Muscle layer of duodenum (tissue), 2 donors: ENCODE results near the gene ARF6.
"Not testable (repeated sequence)": the region's sequence is repeated elsewhere in the genome, so short reads cannot be mapped to it uniquely, and the experiment has no call there.

Experiments used
- H3K27ac ChIP-seq: one replicate; pipeline ENCODE4 v1.7.0; 2013; ENCODE audit warnings: mild to moderate bottlenecking, low read length
- H3K27me3 ChIP-seq: one replicate; pipeline ENCODE4 v1.7.0; 2013; ENCODE audit warnings: low read depth, mild to moderate bottlenecking, control low read depth, low read length
- H3K36me3 ChIP-seq, 2 donors: one replicate each; pipeline ENCODE4 v1.7.0; 2013; ENCODE audit warnings: low read length in 2 of 2, control low read depth in 1 of 2, mild to moderate bottlenecking in 1 of 2; ENCODE audit not compliant: insufficient read depth in 2 of 2, control insufficient read depth in 1 of 2
- H3K4me1 ChIP-seq, 2 donors: one replicate each; pipeline ENCODE4 v1.7.0; 2013; ENCODE audit warnings: low read length in 2 of 2, mild to moderate bottlenecking in 2 of 2, control low read depth in 1 of 2, moderate library complexity in 1 of 2; ENCODE audit not compliant: insufficient read depth in 2 of 2, control insufficient read depth in 1 of 2
- H3K4me3 ChIP-seq, 2 donors: one replicate each; pipeline ENCODE4 v1.7.0; 2013; ENCODE audit warnings: low read length in 2 of 2, low read depth in 1 of 2, mild to moderate bottlenecking in 1 of 2
- H3K9me3 ChIP-seq, 2 donors: one replicate each; pipeline ENCODE4 v1.7.0; 2013; ENCODE audit warnings: low read length in 2 of 2, control low read depth in 1 of 2, mild to moderate bottlenecking in 1 of 2; ENCODE audit not compliant: control insufficient read depth in 1 of 2
- donor health status: healthy.

Gene ARF6

DNA sequence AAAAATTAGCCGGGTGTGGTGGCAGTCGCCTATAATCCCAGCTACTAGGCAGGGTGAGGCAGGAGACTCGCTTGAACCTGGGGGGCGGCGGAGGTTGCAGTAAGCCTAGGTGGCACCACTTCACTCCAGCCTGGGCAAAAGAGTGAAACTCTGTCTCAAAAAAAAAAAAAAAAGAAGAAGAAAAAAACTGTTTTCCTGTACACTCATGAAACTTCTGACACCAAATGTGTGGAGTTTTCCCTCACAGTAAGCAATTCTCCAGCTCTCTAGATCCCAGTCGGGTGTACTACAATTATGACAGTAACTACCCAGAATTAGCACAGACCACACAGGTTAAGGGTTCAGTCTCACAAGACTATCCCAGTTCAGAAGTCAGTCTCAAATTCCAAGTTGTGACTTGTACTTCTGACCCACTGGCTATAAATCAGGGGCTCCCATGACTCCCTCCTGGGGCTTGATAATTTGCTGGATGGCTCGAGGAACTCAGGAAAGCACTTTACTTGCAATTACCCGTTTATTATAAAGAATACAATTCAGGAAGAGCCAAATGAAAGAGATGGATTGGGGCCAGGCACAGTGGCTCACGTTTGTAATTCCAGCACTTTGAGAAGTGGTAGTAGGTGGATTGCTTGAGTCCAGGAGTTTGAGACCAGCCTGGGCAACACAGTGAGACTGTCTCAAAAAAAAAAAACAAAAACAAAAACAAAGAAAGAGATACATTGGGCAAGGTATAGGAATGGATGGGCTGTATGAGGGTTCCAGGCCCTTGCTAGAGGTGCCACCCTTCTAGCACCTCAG, 12.4 kb upstream of the ARF6 start:
- no peaks in the 10 kb centered on the region for H3K27me3 ChIP-seq
- H3K4me3 ChIP-seq, result no peak overlapping the region
- no peaks in the 10 kb centered on the region for H3K9me3 ChIP-seq
- H3K36me3 ChIP-seq, result no peaks in the 10 kb centered on the region
- H3K4me1 ChIP-seq, result no peaks in the 10 kb centered on the region
- H3K27ac ChIP-seq, result no peak overlapping the region

DNA sequence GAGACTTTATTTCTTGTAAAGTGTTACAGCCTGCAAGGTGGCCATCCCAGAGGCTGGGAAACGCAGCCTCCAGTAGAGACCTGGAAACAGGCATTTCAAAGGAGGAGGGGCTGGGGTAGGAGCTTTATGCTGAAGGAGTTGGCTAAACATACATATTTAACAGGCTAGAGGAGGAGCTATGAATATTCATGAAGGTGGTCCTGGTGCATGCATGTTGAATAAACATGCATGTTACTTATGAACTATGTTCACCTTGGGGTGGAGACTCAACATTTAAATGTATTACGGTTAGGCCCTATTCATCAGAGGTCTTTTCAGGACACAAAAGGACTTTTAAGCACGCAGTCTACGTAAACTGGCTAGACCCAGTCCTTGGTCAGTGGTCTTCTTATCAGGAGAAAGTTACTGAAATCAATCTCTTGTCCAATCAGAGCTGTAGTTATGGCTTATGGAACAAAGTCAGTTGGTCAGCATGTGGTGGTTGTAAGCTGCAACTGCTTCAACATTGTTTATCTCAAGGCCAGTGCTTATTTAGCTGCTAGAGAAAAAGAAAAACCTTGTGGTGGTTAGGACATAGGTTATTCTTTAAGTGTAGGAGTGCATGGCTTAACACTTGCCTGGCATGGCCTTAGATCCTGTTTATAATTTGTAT, 11.4 kb upstream of the ARF6 start:
- no peaks in the 10 kb centered on the region for H3K9me3 ChIP-seq
- H3K27ac ChIP-seq, result no peak overlapping the region
- H3K4me1 ChIP-seq, result no peaks in the 10 kb centered on the region
- no peak overlapping the region for H3K4me3 ChIP-seq
- H3K27me3 ChIP-seq, result no peaks in the 10 kb centered on the region
- H3K36me3 ChIP-seq, result no peaks in the 10 kb centered on the region

DNA sequence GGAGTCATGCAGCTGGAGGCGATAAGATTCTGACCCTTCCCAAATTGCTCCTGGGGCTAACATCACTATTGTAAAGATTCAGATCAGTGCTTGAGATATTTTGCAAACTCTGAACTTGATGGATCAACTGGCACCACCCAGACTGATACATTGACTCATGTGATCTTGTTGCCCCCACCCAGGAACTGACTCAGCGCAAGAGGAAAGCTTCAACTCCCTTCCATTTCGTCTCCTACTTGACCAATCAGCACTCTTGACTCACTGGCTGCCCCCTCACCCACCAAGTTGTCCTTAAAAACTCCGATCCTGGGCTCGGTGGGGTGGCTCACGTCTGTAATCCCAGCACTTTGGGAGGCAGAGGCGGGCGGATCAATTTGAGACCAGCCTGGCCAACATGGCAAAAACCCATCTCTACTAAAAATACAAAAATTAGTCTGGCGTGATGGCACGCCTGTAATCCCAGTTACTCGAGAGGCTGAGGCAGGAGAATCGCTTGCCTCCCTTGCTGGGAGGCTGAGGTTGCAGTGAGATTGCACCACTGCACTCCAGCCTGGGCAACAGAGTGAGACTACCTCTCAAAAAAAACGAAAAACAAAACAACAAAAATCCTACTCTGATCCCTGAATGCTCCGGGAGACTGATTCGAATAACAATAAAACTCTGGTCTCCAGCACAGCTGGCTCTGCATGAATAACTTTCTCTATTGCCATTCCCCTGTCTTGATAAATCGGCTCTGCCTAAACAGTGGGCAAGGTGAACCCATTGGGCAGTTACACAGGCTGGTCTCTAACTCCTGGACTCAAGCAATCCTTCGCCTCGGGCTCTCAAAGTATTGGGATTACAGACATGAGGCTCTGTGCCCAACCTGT, 9.8 kb upstream of the ARF6 start:
- H3K9me3 ChIP-seq, result no peaks in the 10 kb centered on the region
- no peak overlapping the region for H3K27ac ChIP-seq
- H3K4me3 ChIP-seq, result no peak overlapping the region
- H3K36me3 ChIP-seq, result no peaks in the 10 kb centered on the region
- no peaks in the 10 kb centered on the region for H3K4me1 ChIP-seq
- H3K27me3 ChIP-seq, result no peaks in the 10 kb centered on the region

DNA sequence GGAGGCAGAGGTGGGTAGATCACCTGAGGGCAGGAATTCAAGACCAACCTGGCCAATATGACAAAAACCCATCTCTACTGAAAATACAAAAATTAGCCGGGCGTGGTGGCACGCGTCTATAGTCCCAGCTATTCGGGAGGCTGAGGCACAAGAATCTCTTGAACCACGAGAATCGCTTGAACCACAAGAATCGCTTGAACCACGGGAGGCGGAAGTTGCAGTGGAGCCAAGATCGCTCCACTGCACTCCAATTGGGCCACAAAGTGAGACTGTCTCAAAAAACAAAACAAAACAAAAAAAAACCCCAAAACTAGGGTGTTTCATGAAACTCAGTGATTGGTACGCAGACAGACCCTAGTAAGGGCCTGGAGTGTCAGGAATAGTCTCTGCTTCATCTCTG, 6.4 kb upstream of the ARF6 start:
- Histone ChIP-seq H3K36me3 (no peaks in the 10 kb centered on the region), H3K27ac (no peak overlapping the region), H3K4me1 (no peaks in the 10 kb centered on the region), H3K9me3 (no peaks in the 10 kb centered on the region), H3K27me3 (no peaks in the 10 kb centered on the region), H3K4me3 (no peak overlapping the region)

DNA sequence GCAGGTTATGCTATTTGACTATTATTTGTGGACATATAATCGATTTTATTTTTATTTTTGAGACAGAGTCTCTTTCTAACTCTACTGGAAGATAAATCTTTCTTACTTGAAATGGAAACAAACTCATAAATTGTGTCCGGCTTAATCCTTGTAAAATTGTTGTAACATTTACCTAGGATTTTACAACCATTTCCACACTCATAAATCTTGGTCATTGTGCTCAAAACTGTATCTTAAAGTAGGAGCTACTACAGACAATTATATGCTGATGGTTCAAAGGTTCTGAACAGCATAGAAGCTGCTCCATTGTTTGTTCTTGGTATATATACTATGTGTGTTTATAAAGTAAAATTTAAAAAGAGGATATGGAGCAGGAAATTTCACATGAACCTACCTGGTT, 4.6 kb upstream of the ARF6 start:
- Histone ChIP-seq H3K27me3 (no peaks in the 10 kb centered on the region), H3K27ac (no peak overlapping the region), H3K9me3 (no peaks in the 10 kb centered on the region), H3K4me1 (peaks cover 3 to 5% of the 10 kb centered on the region in 2 donors), H3K4me3 (no peak overlapping the region), H3K36me3 (peaks cover 0 to 9% of the 10 kb centered on the region in 2 donors)

DNA sequence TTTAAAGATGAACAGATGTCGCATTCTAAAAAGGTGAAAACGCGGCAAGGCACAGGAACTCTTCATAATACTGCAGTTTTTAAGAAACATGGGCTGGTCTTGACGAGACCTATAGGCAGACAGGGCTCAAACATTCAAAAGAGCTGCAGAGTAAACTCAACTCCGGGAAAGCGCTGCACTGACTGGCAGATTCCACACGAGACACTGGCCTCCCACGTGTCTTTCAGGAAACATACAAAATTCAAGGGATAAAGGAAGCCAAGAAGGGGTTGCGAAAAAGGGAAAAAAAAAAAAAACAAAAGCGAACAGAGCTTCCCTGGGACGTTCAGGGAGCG, 614 bp upstream of the ARF6 start:
- peaks cover 14 to 17% of the 10 kb centered on the region in 2 donors for H3K36me3 ChIP-seq
- H3K27ac ChIP-seq, result peak overlapping the region; percentile 99
- peaks cover 9 to 34% of the 10 kb centered on the region in 2 donors for H3K4me1 ChIP-seq
- no peaks in the 10 kb centered on the region for H3K9me3 ChIP-seq
- peak overlapping the region; percentile 76 to 95 for H3K4me3 ChIP-seq
- H3K27me3 ChIP-seq, result no peaks in the 10 kb centered on the region

DNA sequence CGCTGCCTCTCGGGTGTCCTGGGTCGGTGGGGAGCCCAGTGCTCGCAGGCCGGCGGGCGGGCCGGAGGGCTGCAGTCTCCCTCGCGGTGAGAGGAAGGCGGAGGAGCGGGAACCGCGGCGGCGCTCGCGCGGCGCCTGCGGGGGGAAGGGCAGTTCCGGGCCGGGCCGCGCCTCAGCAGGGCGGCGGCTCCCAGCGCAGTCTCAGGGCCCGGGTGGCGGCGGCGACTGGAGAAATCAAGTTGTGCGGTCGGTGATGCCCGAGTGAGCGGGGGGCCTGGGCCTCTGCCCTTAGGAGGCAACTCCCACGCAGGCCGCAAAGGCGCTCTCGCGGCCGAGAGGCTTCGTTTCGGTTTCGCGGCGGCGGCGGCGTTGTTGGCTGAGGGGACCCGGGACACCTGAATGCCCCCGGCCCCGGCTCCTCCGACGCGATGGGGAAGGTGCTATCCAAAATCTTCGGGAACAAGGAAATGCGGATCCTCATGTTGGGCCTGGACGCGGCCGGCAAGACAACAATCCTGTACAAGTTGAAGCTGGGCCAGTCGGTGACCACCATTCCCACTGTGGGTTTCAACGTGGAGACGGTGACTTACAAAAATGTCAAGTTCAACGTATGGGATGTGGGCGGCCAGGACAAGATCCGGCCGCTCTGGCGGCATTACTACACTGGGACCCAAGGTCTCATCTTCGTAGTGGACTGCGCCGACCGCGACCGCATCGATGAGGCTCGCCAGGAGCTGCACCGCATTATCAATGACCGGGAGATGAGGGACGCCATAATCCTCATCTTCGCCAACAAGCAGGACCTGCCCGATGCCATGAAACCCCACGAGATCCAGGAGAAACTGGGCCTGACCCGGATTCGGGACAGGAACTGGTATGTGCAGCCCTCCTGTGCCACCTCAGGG, 679 bp downstream of the ARF6 start:
- no peaks in the 10 kb centered on the region for H3K9me3 ChIP-seq
- H3K27me3 ChIP-seq, result no peaks in the 10 kb centered on the region
- peak overlapping the region; percentile 76 to 95 for H3K4me3 ChIP-seq
- peaks cover 22 to 46% of the 10 kb centered on the region in 2 donors for H3K4me1 ChIP-seq
- peaks cover 14 to 17% of the 10 kb centered on the region in 2 donors for H3K36me3 ChIP-seq
- peak overlapping the region; percentile 99 for H3K27ac ChIP-seq

DNA sequence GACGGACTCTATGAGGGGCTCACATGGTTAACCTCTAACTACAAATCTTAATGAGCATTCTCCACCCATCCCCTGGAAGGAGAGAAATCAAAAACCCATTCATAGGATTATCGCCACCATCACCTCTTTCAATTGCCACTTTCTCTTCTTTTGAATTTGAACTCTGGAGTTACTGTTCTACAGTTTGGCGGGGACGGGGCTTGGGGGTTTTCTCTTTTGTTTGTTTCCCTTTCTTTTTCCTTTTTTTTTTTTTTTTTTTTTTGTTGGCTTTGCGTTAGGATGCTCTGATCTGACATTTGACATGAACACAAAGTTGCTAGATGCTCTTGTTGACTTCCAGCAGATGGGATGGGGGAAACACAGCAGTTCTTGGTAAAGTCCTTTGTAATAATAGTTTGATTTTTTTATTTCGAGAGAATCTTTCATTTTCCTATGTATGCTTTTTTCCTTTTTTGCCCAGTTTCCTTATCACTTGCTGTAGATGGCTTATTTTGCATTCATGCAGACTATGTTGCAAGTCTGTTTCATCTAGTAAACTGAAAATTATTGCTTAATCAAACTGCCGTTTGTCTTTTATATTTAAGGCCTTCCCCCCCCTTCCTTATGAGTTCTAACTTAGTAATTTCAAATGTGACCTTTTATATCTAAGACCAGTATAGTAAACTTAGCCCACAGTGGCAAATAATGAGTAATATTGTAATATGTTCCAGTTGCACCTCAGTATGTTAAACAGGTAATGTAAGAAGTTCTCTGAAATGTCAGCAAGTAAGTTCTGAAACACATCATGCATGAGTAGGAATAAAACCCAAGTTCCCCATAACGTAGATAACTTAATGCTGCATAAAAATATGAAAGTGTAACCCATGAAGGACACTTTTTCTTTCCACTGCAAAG, 1.6 kb downstream of the ARF6 start:
- not testable (repeated sequence) for H3K9me3 ChIP-seq, H3K27me3 ChIP-seq
- H3K27ac ChIP-seq, result peak overlapping the region; percentile 99
- peaks cover 22 to 48% of the 10 kb centered on the region in 2 donors for H3K4me1 ChIP-seq
- H3K36me3 ChIP-seq, result peaks cover 14 to 17% of the 10 kb centered on the region in 2 donors
- H3K4me3 ChIP-seq, result peak overlapping the region; percentile 76 to 95

DNA sequence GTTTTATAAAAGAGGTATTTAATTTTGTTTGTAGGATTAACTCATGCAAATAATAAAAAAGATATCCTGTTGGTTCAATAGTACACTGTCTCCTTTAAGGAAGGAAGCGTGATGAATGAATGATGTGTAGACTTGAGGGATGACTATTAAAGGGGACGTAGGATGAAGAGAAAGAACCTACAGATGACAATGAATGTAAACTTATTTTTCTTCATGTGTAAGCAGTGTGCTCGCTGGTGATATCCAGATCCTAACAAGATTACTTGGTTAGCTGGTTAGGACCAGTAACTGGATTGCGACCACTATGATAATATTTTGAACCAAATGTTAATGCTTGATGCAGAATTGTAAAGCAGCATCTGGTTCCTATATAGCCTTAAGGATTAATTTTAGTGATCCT, 2.6 kb downstream of the ARF6 start:
- Histone ChIP-seq H3K4me3 (peak overlapping the region; percentile 76 to 95), H3K9me3 (no peaks in the 10 kb centered on the region), H3K27me3 (no peaks in the 10 kb centered on the region), H3K36me3 (peaks cover 14 to 17% of the 10 kb centered on the region in 2 donors), H3K4me1 (peaks cover 22 to 48% of the 10 kb centered on the region in 2 donors), H3K27ac (peak overlapping the region; percentile 99)

DNA sequence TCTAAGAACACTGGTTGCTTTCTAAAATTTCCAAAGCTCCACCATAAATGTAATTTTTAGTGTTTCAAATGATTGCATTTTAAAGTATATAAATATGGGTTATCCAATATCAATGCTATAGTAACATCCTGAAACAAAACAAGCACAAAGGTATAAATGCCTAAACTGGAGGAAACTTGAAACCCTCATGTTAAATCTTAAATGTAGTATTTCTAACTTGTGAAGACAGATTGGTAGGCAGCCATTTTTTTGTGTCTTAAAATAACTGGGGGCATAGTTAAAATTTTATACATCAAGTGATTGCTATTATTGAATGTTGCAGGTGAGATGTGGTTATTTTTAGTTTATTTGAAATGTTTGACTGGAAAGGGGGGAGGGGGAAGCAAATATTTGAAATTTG, 3.4 kb downstream of the ARF6 start:
- Histone ChIP-seq H3K36me3 (peaks cover 14 to 17% of the 10 kb centered on the region in 2 donors), H3K4me3 (peak overlapping the region; percentile 76 to 95), H3K27ac (peak overlapping the region; percentile 99), H3K4me1 (peaks cover 22 to 48% of the 10 kb centered on the region in 2 donors)
- not testable (repeated sequence) for H3K27me3 ChIP-seq, H3K9me3 ChIP-seq
